Measurements from ENCODE around the gene CDC42BPB.

- TF ChIP-seq CTCF (IDR thresholded peaks at IDR 0.05) (no peak), POLR2A (IDR thresholded peaks at IDR 0.05) (no peak)
Observed at GRCh38 chr14:102897299-102898027, 159.9 kb downstream of the CDC42BPB start.
